ENCODE results near the gene ANKDD1A.

DNA sequence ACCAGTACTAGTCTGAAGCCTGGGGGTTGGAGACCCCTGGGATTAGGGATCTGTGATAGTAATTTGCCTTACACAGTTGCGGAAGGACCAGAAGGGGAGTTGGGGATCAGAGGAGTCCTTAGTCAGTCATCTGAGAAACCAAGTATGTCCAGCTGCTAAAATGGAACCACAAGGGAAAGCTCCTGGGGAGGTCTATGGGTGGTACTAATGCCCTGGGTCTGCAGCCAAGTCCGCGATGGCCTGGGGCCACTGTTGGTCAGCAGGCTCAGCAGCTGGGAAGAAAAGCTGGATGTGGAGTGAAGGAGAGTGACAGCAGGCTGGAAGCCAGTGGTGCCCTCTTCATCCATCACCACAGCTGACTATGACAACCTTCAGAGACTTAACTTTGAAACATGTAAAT lies 2.2 kb upstream of the ANKDD1A start:
- TF ChIP-seq CTCF (IDR thresholded peaks at IDR 0.05), result no peak
- TF ChIP-seq POLR2A (IDR thresholded peaks at IDR 0.05), result no peak

All from vagina (tissue), 2 donors.